Keratinocyte (primary cell): ENCODE data around the gene RSPH1. TPM values are rescaled to one million over a fixed set of nuclear protein-coding genes. Genes with fewer than 3 reads are reported as not detected.

ENCODE experiments used
- DNase-seq: peaks from one replicate; pipeline ENCODE4 v3.0.0-alpha.2; 2011; ENCODE audit warnings: low read depth, missing footprints, low spot score
- FAIRE-seq: peaks from 2 replicates; lab custom pipeline; 2011; peaks lifted over from hg19 to GRCh38; lab: Jason Lieb, UNC
- H2AFZ ChIP-seq: 2 replicates; pipeline ENCODE4 v1.6.0; 2012; ENCODE audit warnings: low read length, control low read depth, inconsistent platforms; ENCODE audit not compliant: control insufficient read depth
- H3K27ac ChIP-seq: 2 replicates; pipeline ENCODE4 v1.5.1; 2011; ENCODE audit warnings: low read length; ENCODE audit not compliant: control insufficient read depth, insufficient read depth
- H3K27me3 ChIP-seq: 3 replicates; pipeline ENCODE4 v1.6.0; 2011; ENCODE audit warnings: low read length; ENCODE audit not compliant: control insufficient read depth, insufficient read depth; ENCODE audit errors: extremely low read depth
- H3K36me3 ChIP-seq, 2 experiments: 2 replicates in 1 of 2; 3 replicates in 1 of 2; pipeline ENCODE4 v1.5.1; 2011; ENCODE audit warnings: low read length in 2 of 2, mild to moderate bottlenecking in 1 of 2; ENCODE audit not compliant: control insufficient read depth in 2 of 2, insufficient read depth in 2 of 2; ENCODE audit errors: extremely low read depth in 1 of 2
- H3K4me1 ChIP-seq: 3 replicates; pipeline ENCODE4 v1.5.1; 2011; ENCODE audit warnings: low read length; ENCODE audit not compliant: control insufficient read depth, insufficient read depth; ENCODE audit errors: extremely low read depth
- H3K4me2 ChIP-seq: 3 replicates; pipeline ENCODE4 v1.6.0; 2011; ENCODE audit warnings: low read depth, low read length; ENCODE audit not compliant: control insufficient read depth, insufficient read depth; ENCODE audit errors: extremely low read depth
- H3K4me3 ChIP-seq, 3 experiments: fragments of 200-600 bp in 1 of 3; sonication (generic) in 1 of 3; 2 replicates in 2 of 3; 3 replicates in 1 of 3; pipeline ENCODE4 v1.5.1; 2011 to 2016; ENCODE audit warnings: low read length in 3 of 3, mild to moderate bottlenecking in 3 of 3, control low read depth in 2 of 3, inconsistent platforms in 1 of 3, low read depth in 1 of 3, mixed read lengths in 1 of 3, mixed run types in 1 of 3, moderate library complexity in 1 of 3; ENCODE audit not compliant: control insufficient read depth in 2 of 3, insufficient read depth in 2 of 3; ENCODE audit errors: extremely low read depth in 1 of 3
- H3K79me2 ChIP-seq: 2 replicates; pipeline ENCODE4 v1.6.0; 2012; ENCODE audit warnings: low read length; ENCODE audit not compliant: control insufficient read depth, insufficient read depth
- H3K9ac ChIP-seq: 3 replicates; pipeline ENCODE4 v1.6.0; 2011; ENCODE audit warnings: low read length; ENCODE audit not compliant: control insufficient read depth, insufficient read depth; ENCODE audit errors: extremely low read depth
- H3K9me1 ChIP-seq: 3 replicates; pipeline ENCODE4 v1.6.0; 2011; ENCODE audit warnings: low read length; ENCODE audit not compliant: control insufficient read depth, insufficient read depth; ENCODE audit errors: extremely low read depth
- H3K9me3 ChIP-seq: 2 replicates; pipeline ENCODE4 v1.5.1; 2012; ENCODE audit warnings: low read depth, low read length; ENCODE audit not compliant: control insufficient read depth
- H4K20me1 ChIP-seq: 3 replicates; pipeline ENCODE4 v1.6.0; 2011; ENCODE audit warnings: low read length; ENCODE audit not compliant: control insufficient read depth, insufficient read depth; ENCODE audit errors: extremely low read depth
- CTCF ChIP-seq, 3 experiments: IDR thresholded peaks in 1 of 3; conservative IDR thresholded peaks in 1 of 3; optimal IDR thresholded peaks in 1 of 3; 2 replicates in 2 of 3; 3 replicates in 1 of 3; pipeline versions ENCODE3 to v1.5.1; 2011; ENCODE audit warnings: low read length in 3 of 3, mild to moderate bottlenecking in 3 of 3, moderate library complexity in 2 of 3, control low read depth in 1 of 3, inconsistent platforms in 1 of 3; ENCODE audit not compliant: insufficient read depth in 2 of 3; ENCODE audit errors: extremely low read depth in 1 of 3
- EZH2 ChIP-seq: IDR thresholded peaks from one replicate; pipeline ENCODE4 v1.6.1; 2012; ENCODE audit warnings: inconsistent platforms, mild to moderate bottlenecking, low read length, moderate library complexity
- dilution Hi-C: fragments of 300-500 bp; cut with MboI; formaldehyde crosslinking; loops from one replicate; pipeline ENCODE4 v1.7.0; 2020; ENCODE audit warnings: low sequenced_read_pairs; ENCODE audit not compliant: extremely low pct_ligation_motif_present
- polyA plus RNA-seq, 5 experiments: library from polyadenylated mRNA; depleted of rRNA in 3 of 5; stranded (reverse) in 3 of 5; stranded (forward) in 1 of 5; unstranded in 1 of 5; fragments of >200 nt; gene quantifications; 1 replicate in 1 of 5; 2 replicates in 3 of 5; 3 replicates in 1 of 5; pipeline versions ENCODE4 v1.2.1 to v1.2.3, GENCODE V29; 2011 to 2012; ENCODE audit warnings: missing spikeins in 2 of 5, low read depth in 1 of 5, low replicate concordance in 1 of 5

Gene RSPH1
- polyA plus RNA-seq, 1 donor (not counting 4 experiments of a cell fraction or from before 2014, with no cell fraction given): 0.50 TPM

- dilution Hi-C loops: no loop called here
- no peak overlapping the region for H3K4me2 ChIP-seq
- no peaks in the 10 kb centered on the region for H4K20me1 ChIP-seq
- H3K9me3 ChIP-seq: no peaks in the 10 kb centered on the region
- no peaks in the 10 kb centered on the region for H3K27me3 ChIP-seq
- H3K4me3 ChIP-seq: no peak overlapping the region
- H3K36me3 ChIP-seq: no peaks in the 10 kb centered on the region
- no peaks in the 10 kb centered on the region for H3K4me1 ChIP-seq
- FAIRE-seq (no peak), DNase-seq (no peak)
- TF ChIP-seq CTCF (optimal IDR thresholded peaks at IDR 0.05 in 1 of 3, IDR thresholded peaks at IDR 0.05 in 1 of 3, conservative IDR thresholded peaks at IDR 0.05 in 1 of 3; ENCODE audit: extremely low read depth in 1 of 3, insufficient read depth in 2 of 3, low read length in 3 of 3) (no peak), EZH2 (no peak)
- no peaks in the 10 kb centered on the region for H3K79me2 ChIP-seq
- H3K27ac ChIP-seq: no peak overlapping the region
- H3K9me1 ChIP-seq: no peaks in the 10 kb centered on the region
- no peak overlapping the region for H2AFZ ChIP-seq
- no peak overlapping the region for H3K9ac ChIP-seq
Measured at GRCh38 chr21:42455196-42455595, 40.8 kb downstream of the RSPH1 start.

- TF ChIP-seq EZH2: no peak
- TF ChIP-seq CTCF (optimal IDR thresholded peaks at IDR 0.05 in 1 of 3, IDR thresholded peaks at IDR 0.05 in 1 of 3, conservative IDR thresholded peaks at IDR 0.05 in 1 of 3; ENCODE audit: extremely low read depth in 1 of 3, insufficient read depth in 2 of 3, low read length in 3 of 3): no peak
- Histone ChIP-seq H3K9ac (no peak overlapping the region), H4K20me1 (no peaks in the 10 kb centered on the region), H3K79me2 (no peaks in the 10 kb centered on the region), H3K4me1 (no peaks in the 10 kb centered on the region), H3K4me2 (no peak overlapping the region), H3K27ac (no peak overlapping the region), H2AFZ (no peak overlapping the region), H3K9me1 (no peaks in the 10 kb centered on the region), H3K4me3 (no peak overlapping the region), H3K9me3 (no peaks in the 10 kb centered on the region), H3K36me3 (no peaks in the 10 kb centered on the region), H3K27me3 (no peaks in the 10 kb centered on the region)
- FAIRE-seq (no peak), DNase-seq (no peak)
- dilution Hi-C loops: no loop called here
Measured at GRCh38 chr21:42454786-42455185, 41.2 kb downstream of the RSPH1 start.
